Measurements from ENCODE around the gene TREML4. TPM values are rescaled to one million over a fixed set of nuclear protein-coding genes. Genes with fewer than 3 reads are reported as not detected.
A peak's percentile ranks its signal among the peaks of the same experiment; 100 is the strongest.

Gene TREML4
- total RNA-seq, 2 experiments from 2014 or later, result not detected

DNA sequence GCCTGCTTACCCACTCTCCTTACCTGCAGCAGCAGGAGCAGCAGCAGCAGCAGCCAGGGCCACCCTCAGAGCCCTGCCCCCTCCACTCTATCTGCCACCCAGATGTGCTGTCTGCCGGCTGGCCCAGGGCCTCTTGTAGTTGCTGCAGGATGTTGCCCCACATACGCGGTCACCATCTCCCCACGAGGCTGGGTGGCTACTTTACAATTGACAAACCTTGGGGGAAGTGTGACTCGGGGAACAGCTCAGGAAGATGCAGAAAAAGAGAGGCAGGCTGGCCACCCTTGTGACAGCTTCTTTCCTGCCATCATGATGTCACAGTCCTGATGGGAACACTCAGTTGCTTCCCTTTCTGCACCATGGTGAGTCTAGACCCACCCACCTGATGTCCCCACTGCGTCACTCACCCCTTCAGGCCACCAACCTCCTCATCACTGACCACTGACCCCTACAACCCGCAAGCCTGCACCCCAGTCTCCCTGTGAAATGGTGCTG lies 43.8 kb downstream of the TREML4 start:
- Mint-ChIP-seq H3K9me3 (no peaks in the 10 kb centered on the region), H3K36me3 (ENCODE audit: low read depth) (no peaks in the 10 kb centered on the region), H3K27ac (no peak overlapping the region), H3K27me3 (no peaks in the 10 kb centered on the region), H3K4me1 (ENCODE audit: low read depth) (peaks cover 4% of the 10 kb centered on the region), H3K4me3 (no peak overlapping the region)
- ChIA-PET POLR2A (no interaction called here), CTCF (no interaction called here)
- intact Hi-C loops (cut with micrococcal nuclease), result no loop called here
- ATAC-seq (peak; percentile 66), DNase-seq (peak; percentile 24)
- TF ChIP-seq, protein P1, sequence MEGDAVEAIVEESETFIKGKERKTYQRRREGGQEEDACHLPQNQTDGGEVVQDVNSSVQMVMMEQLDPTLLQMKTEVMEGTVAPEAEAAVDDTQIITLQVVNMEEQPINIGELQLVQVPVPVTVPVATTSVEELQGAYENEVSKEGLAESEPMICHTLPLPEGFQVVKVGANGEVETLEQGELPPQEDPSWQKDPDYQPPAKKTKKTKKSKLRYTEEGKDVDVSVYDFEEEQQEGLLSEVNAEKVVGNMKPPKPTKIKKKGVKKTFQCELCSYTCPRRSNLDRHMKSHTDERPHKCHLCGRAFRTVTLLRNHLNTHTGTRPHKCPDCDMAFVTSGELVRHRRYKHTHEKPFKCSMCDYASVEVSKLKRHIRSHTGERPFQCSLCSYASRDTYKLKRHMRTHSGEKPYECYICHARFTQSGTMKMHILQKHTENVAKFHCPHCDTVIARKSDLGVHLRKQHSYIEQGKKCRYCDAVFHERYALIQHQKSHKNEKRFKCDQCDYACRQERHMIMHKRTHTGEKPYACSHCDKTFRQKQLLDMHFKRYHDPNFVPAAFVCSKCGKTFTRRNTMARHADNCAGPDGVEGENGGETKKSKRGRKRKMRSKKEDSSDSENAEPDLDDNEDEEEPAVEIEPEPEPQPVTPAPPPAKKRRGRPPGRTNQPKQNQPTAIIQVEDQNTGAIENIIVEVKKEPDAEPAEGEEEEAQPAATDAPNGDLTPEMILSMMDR (IDR thresholded peaks at IDR 0.05), result no peak

DNA sequence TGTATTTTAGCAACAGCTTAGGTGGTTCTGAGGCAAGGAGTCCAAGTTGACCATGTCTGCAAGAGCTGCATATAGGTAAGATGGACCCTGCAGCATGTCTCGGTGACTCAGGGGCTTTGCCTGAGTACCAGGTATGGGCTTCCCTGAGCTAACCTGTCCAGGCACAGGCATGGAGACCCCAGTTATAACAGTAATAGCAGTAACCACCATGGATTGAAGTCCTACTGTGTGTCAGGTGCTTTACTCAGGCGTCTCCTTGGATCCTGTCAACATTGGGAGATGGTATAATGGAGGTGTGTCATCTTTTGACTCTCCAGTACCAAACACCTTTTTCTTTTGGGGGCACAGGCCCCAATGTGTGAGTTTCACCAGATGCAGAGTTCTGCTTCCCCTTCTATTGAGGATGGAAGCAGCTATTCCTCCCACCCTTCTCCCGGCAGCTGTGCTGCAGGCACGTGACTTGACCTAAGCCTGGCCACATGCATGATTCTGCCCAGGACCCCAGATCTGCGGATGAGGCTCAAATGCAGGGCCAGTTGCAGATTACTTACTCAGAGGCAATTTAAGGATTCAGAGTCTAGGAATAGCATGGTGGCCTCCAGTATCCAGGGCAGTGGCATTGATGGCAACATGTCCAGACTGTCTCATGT lies 44.6 kb downstream of the TREML4 start:
- Mint-ChIP-seq H3K27ac (no peak overlapping the region), H3K27me3 (no peaks in the 10 kb centered on the region), H3K36me3 (ENCODE audit: low read depth) (no peaks in the 10 kb centered on the region), H3K4me1 (ENCODE audit: low read depth) (peaks cover 4% of the 10 kb centered on the region), H3K4me3 (no peak overlapping the region), H3K9me3 (no peaks in the 10 kb centered on the region)
- intact Hi-C loops (cut with micrococcal nuclease), result no loop called here
- TF ChIP-seq, protein P1 (IDR thresholded peaks at IDR 0.05), result no peak
- POLR2A ChIA-PET, result no interaction called here
- DNase-seq, result no peak
- ATAC-seq, result no peak
- CTCF ChIA-PET, result interaction anchor here (1.1 kb wide), 1 partner anchor 34 kb away, joined by 4 read pairs; no protein-coding TSS in a partner anchor

DNA sequence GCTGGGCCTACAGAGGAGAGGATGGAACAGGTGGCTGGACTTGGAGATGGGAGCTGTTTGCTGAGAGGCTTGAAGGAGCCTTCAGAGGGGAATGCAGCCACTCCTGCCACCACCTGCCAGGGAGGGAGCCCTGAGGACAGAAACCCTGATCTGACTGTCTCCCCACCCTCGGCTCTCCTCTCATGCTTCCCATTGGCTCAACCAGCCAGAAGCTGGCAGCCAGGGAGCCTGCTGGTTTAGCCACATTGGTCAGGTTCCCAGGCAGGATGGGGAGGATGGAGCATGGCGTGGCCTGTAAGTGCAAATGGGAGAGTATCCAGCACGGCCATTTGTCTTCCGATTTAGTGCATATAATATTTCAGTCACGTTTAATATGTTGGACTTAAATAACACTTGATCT lies 45.6 kb downstream of the TREML4 start:
- Mint-ChIP-seq H3K27me3 (no peaks in the 10 kb centered on the region), H3K36me3 (ENCODE audit: low read depth) (no peaks in the 10 kb centered on the region), H3K27ac (no peak overlapping the region), H3K9me3 (no peaks in the 10 kb centered on the region), H3K4me3 (no peak overlapping the region), H3K4me1 (ENCODE audit: low read depth) (peaks cover 7% of the 10 kb centered on the region)
- ATAC-seq (no peak), DNase-seq (no peak)
- intact Hi-C loops (cut with micrococcal nuclease), result no loop called here
- ChIA-PET POLR2A (no interaction called here), CTCF (interaction anchor here (1.1 to 1.7 kb wide), 3 partner anchors 9 to 46 kb away, joined by 3 to 7 read pairs (median 4); no protein-coding TSS in a partner anchor)
- TF ChIP-seq, protein P1 (IDR thresholded peaks at IDR 0.05), result no peak

DNA sequence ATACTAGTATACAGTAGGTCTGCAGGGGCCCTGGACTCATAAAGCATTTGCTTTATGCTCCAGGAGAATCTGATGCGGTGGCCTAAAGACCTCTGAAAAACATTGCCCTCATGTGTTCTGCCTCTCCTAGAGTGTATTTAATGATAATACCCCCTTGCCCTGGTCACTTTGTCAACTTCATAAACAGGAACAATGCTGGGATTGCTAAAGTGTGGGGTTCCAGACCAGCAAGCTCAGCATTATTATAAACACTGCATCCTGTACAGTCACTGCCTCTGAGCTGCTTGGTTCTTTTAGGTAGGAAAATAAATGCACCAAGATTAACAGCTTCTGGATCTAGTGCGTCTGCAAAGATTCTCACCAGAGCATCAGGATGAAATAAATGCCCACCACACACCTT lies 46.1 kb downstream of the TREML4 start:
- ChIA-PET CTCF (interaction anchor here (1.1 to 1.7 kb wide), 3 partner anchors 9 to 45 kb away, joined by 3 to 7 read pairs (median 4); no protein-coding TSS in a partner anchor), POLR2A (no interaction called here)
- TF ChIP-seq, protein P1 (IDR thresholded peaks at IDR 0.05), result no peak
- H3K4me3 Mint-ChIP-seq, result no peak overlapping the region
- H3K27me3 Mint-ChIP-seq, result no peaks in the 10 kb centered on the region
- H3K9me3 Mint-ChIP-seq, result no peaks in the 10 kb centered on the region
- peaks cover 12% of the 10 kb centered on the region for H3K4me1 Mint-ChIP-seq (ENCODE audit: low read depth)
- H3K27ac Mint-ChIP-seq, result no peak overlapping the region
- no peak for DNase-seq
- ATAC-seq, result no peak
- H3K36me3 Mint-ChIP-seq (ENCODE audit: low read depth), result no peaks in the 10 kb centered on the region
- intact Hi-C loops (cut with micrococcal nuclease), result no loop called here

DNA sequence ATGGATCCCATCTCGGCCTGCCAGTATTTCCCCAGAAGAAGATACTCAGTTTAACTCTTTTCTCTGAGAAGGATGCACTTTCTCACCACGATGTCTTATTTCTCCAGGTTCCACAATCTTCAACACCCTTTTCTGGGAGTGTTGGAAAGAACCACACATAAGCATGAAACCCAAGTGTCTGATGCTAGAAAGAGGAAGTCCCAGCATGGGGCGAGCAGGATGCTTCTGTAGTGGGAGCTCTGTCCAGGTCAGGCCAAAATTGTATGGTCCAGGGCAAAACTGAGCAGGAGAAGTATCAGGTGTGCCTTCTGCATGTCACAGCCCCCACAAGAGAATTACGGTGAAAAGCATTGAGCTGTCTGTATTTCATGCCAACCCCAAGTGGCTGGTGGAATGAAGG lies 47.3 kb downstream of the TREML4 start:
- Mint-ChIP-seq H3K9me3 (no peaks in the 10 kb centered on the region), H3K4me1 (ENCODE audit: low read depth) (peaks cover 14% of the 10 kb centered on the region)

More for the DNA sequence above, 47.3 kb downstream of the TREML4 start:
- H3K4me3 Mint-ChIP-seq, result no peak overlapping the region
- no peak for DNase-seq
- CTCF ChIA-PET, result interaction anchor here (1.7 kb wide), 1 partner anchor 44 kb away, joined by 7 read pairs; no protein-coding TSS in a partner anchor
- H3K27ac Mint-ChIP-seq, result no peak overlapping the region
- intact Hi-C loops (cut with micrococcal nuclease), result no loop called here
- TF ChIP-seq, protein P1 (IDR thresholded peaks at IDR 0.05), result no peak
- POLR2A ChIA-PET, result no interaction called here
- no peak for ATAC-seq
- no peaks in the 10 kb centered on the region for H3K27me3 Mint-ChIP-seq
- H3K36me3 Mint-ChIP-seq (ENCODE audit: low read depth), result no peaks in the 10 kb centered on the region

Measured in activated CD8-positive, alpha-beta T cell treated with anti-CD3 and anti-CD28 coated beads for 36 hours (primary cell).